ENCODE data around the gene COPE. TPM values are rescaled to one million over a fixed set of nuclear protein-coding genes. Genes with fewer than 3 reads are reported as not detected.

Gene COPE
- total and polyA plus RNA-seq, 2 of the 4 experiments (the other 2 are of a cell fraction), result 347 to 461 TPM

DNA sequence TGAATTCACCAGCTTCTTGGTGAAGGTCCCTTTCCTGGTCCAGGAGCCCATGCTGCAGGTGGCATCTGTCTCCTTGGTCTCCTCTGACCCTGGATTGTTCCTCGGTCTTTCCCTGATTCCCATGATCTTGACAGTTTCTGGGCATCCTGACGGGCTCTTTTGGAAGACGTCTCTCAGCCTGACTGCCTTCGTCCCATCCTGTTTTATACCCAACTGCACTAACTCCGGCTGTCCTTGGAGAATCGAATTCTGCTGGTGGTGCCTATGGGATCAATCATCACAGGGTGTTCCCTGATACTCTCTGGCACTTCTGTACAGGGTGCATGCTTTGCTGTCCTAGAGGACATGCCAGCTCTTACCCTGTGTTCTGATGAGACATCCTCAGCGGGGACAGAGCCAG lies 42.3 kb downstream of the COPE start:
- Histone ChIP-seq H3K9ac (ENCODE audit: low read depth, low read length) (no peak overlapping the region), H3K23ac (ENCODE audit: low read depth, low read length) (no peak overlapping the region), H3K36me3 (ENCODE audit: control insufficient read depth, insufficient read depth, low read length) (peaks cover 3% of the 10 kb centered on the region; the same call in 1 of the 2 replicates), H2BK15ac (ENCODE audit: low read depth, low read length) (no peak overlapping the region), H3K27ac (ENCODE audit: insufficient read depth, low read length) (no peak overlapping the region), H4K5ac (ENCODE audit: low read depth, low read length) (no peak overlapping the region), H3K4me1 (ENCODE audit: control insufficient read depth, insufficient read depth, low read length) (no peaks in the 10 kb centered on the region), H3K18ac (ENCODE audit: low read depth, low read length) (no peak overlapping the region), H4K20me1 (ENCODE audit: insufficient read depth, low read length) (no peaks in the 10 kb centered on the region; the same call in 1 of the 2 replicates), H3K4ac (ENCODE audit: low read depth, low read length) (no peak overlapping the region), H3K4me3 (ENCODE audit: insufficient read depth, low read depth, low read length) (no peak overlapping the region), H4K91ac (ENCODE audit: insufficient read depth, low read depth, low read length) (no peak overlapping the region), H2AK9ac (replicated peaks; ENCODE audit: low read depth, low read length, poor library complexity) (no peak overlapping the region), H2BK120ac (ENCODE audit: low read depth, low read length) (no peak overlapping the region), H2AFZ (replicated peaks; ENCODE audit: low read length, poor library complexity) (no peak overlapping the region), H2AK5ac (ENCODE audit: low read depth, low read length) (no peak overlapping the region), H3K14ac (replicated peaks; ENCODE audit: low read depth, low read length) (no peak overlapping the region), H4K8ac (ENCODE audit: low read depth in 2 of 2, low read length in 2 of 2) (no peak overlapping the region), H3K56ac (ENCODE audit: extremely low read depth, insufficient read depth, low read length) (no peak overlapping the region), H3K9me1 (ENCODE audit: insufficient read depth, low read length) (no peaks in the 10 kb centered on the region; the same call in 1 of the 2 replicates), H3K79me1 (ENCODE audit: low read depth in 1 of 2, low read length in 2 of 2) (no peaks in the 10 kb centered on the region), H3K9me3 (ENCODE audit: control insufficient read depth, insufficient read depth, low read length) (peaks cover 6% of the 10 kb centered on the region; the same call in 1 of the 2 replicates), H2BK20ac (ENCODE audit: low read depth, low read length) (no peak overlapping the region), H2BK5ac (ENCODE audit: low read depth, low read length, poor library complexity, severe bottlenecking) (no peak overlapping the region), H3K27me3 (ENCODE audit: control insufficient read depth, insufficient read depth, low read length) (no peaks in the 10 kb centered on the region), H3K4me2 (ENCODE audit: low read depth, low read length) (no peak overlapping the region)
- BruUV-seq (replicated peaks), result no TSS peak
- intact Hi-C loops (cut with micrococcal nuclease), result no loop called here
- DNase-seq (no peak), ATAC-seq (ENCODE audit: low read depth) (no peak)
- dilution Hi-C loops (cut with HindIII; ENCODE audit: low sequenced_read_pairs, unreplicated experiment), result no loop called here
- WGBS, 2 experiments (ENCODE audit: extremely low coverage in 2 of 2, insufficient read length in 1 of 2), result 93% methylated on average over 4 of the region's 7 CpGs; no CpG with 5 or more reads in 1 of the 2 experiments
- in situ Hi-C loops (cut with MboI; ENCODE audit: low sequenced_read_pairs), result no loop called here
- CTCF ChIA-PET, result no interaction called here
- TF ChIP-seq MAFK (IDR thresholded peaks at IDR 0.05; ENCODE audit: low read depth, low read length) (no peak), FOS (IDR thresholded peaks at IDR 0.05; ENCODE audit: low read depth, low read length) (no peak), BHLHE40 (IDR thresholded peaks at IDR 0.05; ENCODE audit: low read depth, low read length) (no peak), NFE2L2 (IDR thresholded peaks at IDR 0.05; ENCODE audit: low read depth, low read length) (no peak), MAZ (IDR thresholded peaks at IDR 0.05; ENCODE audit: borderline replicate concordance, low read depth, low read length) (no peak), CHD1 (IDR thresholded peaks at IDR 0.05; ENCODE audit: low read depth, low read length) (no peak), CEBPB (IDR thresholded peaks at IDR 0.05; ENCODE audit: low read depth, low read length) (no peak), SMC3 (IDR thresholded peaks at IDR 0.05; ENCODE audit: low read depth, low read length) (no peak), CTCF (conservative IDR thresholded peaks at IDR 0.05; ENCODE audit: low read depth, low read length) (no peak), ELK1 (IDR thresholded peaks at IDR 0.05; ENCODE audit: borderline replicate concordance, low read depth, low read length) (no peak), MXI1 (IDR thresholded peaks at IDR 0.05; ENCODE audit: borderline replicate concordance, low read depth, low read length) (no peak), RFX5 (IDR thresholded peaks at IDR 0.05; ENCODE audit: low read depth, low read length) (no peak), POLR2A (IDR thresholded peaks at IDR 0.05; ENCODE audit: low read depth, low read length) (no peak)
- POLR2A ChIA-PET (ENCODE audit: unreplicated experiment), result no interaction called here
